Measurements from ENCODE around the gene LEMD2. TPM values are rescaled to one million over a fixed set of nuclear protein-coding genes. Genes with fewer than 3 reads are reported as not detected.

LEMD2 gene
- total and polyA plus RNA-seq, 2 donors (not counting 3 experiments of a cell fraction or from before 2014, with no cell fraction given), result 61.1 to 81.8 TPM

GRCh38 chr6:33756211-33756954 is 32.5 kb downstream of the LEMD2 start:
- POLR2A ChIA-PET, result no interaction called here
- no peaks in the 10 kb centered on the region for H3K36me3 ChIP-seq (ENCODE audit: control insufficient read depth in 2 of 2, extremely low read depth in 1 of 2, insufficient read depth in 2 of 2, low read length in 2 of 2)
- DNase-seq (ENCODE audit: low read depth, low spot score) (no peak), FAIRE-seq (no peak)
- no peak overlapping the region for H3K9ac ChIP-seq (replicated peaks; ENCODE audit: extremely low read depth, insufficient read depth, low read length)
- TF ChIP-seq POLR2A (IDR thresholded peaks at IDR 0.05; ENCODE audit: low read depth, low read length) (no peak), CTCF (IDR thresholded peaks at IDR 0.05; ENCODE audit: extremely low read depth in 1 of 2, insufficient read depth in 1 of 2, low read depth in 1 of 2, low read length in 2 of 2) (no peak), EZH2 (IDR thresholded peaks at IDR 0.05; ENCODE audit: borderline replicate concordance, low read depth, low read length, severe bottlenecking) (no peak), MYC (IDR thresholded peaks at IDR 0.05; ENCODE audit: low read depth, low read length) (no peak), JUN (IDR thresholded peaks at IDR 0.05; ENCODE audit: borderline replicate concordance, insufficient read depth, insufficient read length, low read depth) (no peak), MAX (IDR thresholded peaks at IDR 0.05; ENCODE audit: insufficient read depth, insufficient read length) (no peak), FOS (IDR thresholded peaks at IDR 0.05; ENCODE audit: borderline replicate concordance, insufficient read depth, low read length) (no peak), POLR2AphosphoS5 (IDR thresholded peaks at IDR 0.05; ENCODE audit: insufficient read depth, low read depth, low read length) (no peak), GATA2 (IDR thresholded peaks at IDR 0.05; ENCODE audit: insufficient read depth, insufficient read length, low read depth, low read length) (no peak)
- no peaks in the 10 kb centered on the region for H3K79me2 ChIP-seq (ENCODE audit: control insufficient read depth, insufficient read depth, low read length)
- no TSS peak for BruUV-seq (replicated peaks)
- no peak overlapping the region for H2AFZ ChIP-seq (ENCODE audit: low read depth, low read length)
- intact Hi-C loops (cut with micrococcal nuclease) (no loop called here), dilution Hi-C loops (cut with MboI; ENCODE audit: extremely low pct_ligation_motif_present, low sequenced_read_pairs) (no loop called here)
- H3K4me2 ChIP-seq (ENCODE audit: insufficient read depth, low read length), result no peak overlapping the region
- H3K27me3 ChIP-seq (ENCODE audit: control insufficient read depth in 2 of 2, insufficient read depth in 2 of 2, low read length in 2 of 2), result no peaks in the 10 kb centered on the region
- H3K4me3 ChIP-seq (replicated peaks in 1 of 3; ENCODE audit: insufficient read depth in 1 of 3, low read depth in 1 of 3, low read length in 3 of 3), result no peak overlapping the region
- H3K9me1 ChIP-seq (replicated peaks; ENCODE audit: control insufficient read depth, extremely low read depth, insufficient read depth, low read length), result no peaks in the 10 kb centered on the region
- H4K20me1 ChIP-seq (replicated peaks; ENCODE audit: control insufficient read depth, extremely low read depth, insufficient read depth, low read length), result no peaks in the 10 kb centered on the region
- no peaks in the 10 kb centered on the region for H3K9me3 ChIP-seq (replicated peaks; ENCODE audit: control insufficient read depth, insufficient read depth, low read length)
- no peak overlapping the region for H3K27ac ChIP-seq (ENCODE audit: insufficient read depth, low read depth, low read length)
- H3K4me1 ChIP-seq (ENCODE audit: control insufficient read depth, extremely low read depth, insufficient read depth, low read length), result no peaks in the 10 kb centered on the region
- CTCF ChIA-PET, result no interaction called here
